OCI-LY3 (cell line): ENCODE results near the gene BCAN.

Experiments
- CTCF ChIP-seq: fragments of 200-600, 300-600 bp; sonication (generic); IDR thresholded peaks from 2 replicates; pipeline ENCODE4 v1.5.1; 2014; ENCODE audit warnings: antibody characterized with exemption, low read length, low read depth
- EZH2phosphoT487 ChIP-seq: fragments of 200-600 bp; shearing (Covaris generic); IDR thresholded peaks from 2 replicates; pipeline ENCODE4 v1.6.1; 2018; ENCODE audit warnings: antibody characterized with exemption, mixed run types, low read depth

- TF ChIP-seq CTCF (no peak), EZH2phosphoT487 (no peak)
These were observed 38.1 kb downstream of the BCAN start for GRCh38 chr1:156680056-156680455.
